ENCODE results near the gene CWC22. TPM values are rescaled to one million over a fixed set of nuclear protein-coding genes. Genes with fewer than 3 reads are reported as not detected.
"Not testable (repeated sequence)": the region's sequence is repeated elsewhere in the genome, so short reads cannot be mapped to it uniquely, and the experiment has no call there.

Gene CWC22
- total RNA-seq, 1 experiment from 2014 or later = 28.4 TPM

- ChIA-PET CTCF (no interaction called here), POLR2A (no interaction called here)
- TF ChIP-seq NFE2L1 (CRISPR knock-in tag; IDR thresholded peaks at IDR 0.05) = no peak
- no peak for TF ChIP-seq FOXK1 (CRISPR knock-in tag; IDR thresholded peaks at IDR 0.05)
- no peak for TF ChIP-seq ATF1 (CRISPR knock-in tag; IDR thresholded peaks at IDR 0.05)
- no peak for TF ChIP-seq AFF4 (CRISPR knock-in tag; IDR thresholded peaks at IDR 0.05; ENCODE audit: borderline replicate concordance)
- no peak for TF ChIP-seq KAT7 (CRISPR knock-in tag; IDR thresholded peaks at IDR 0.05; ENCODE audit: borderline replicate concordance)
- TF ChIP-seq FOXJ3 (CRISPR knock-in tag; IDR thresholded peaks at IDR 0.05; ENCODE audit: borderline replicate concordance) = no peak
- Mint-ChIP-seq H3K4me3 (no peak overlapping the region), H3K27me3 (ENCODE audit: low read depth) (no peaks in the 10 kb centered on the region; the same call in 1 of the 2 replicates), H3K4me1 (peaks cover 11% of the 10 kb centered on the region), H3K9me3 (peaks cover 6% of the 10 kb centered on the region), H3K36me3 (no peaks in the 10 kb centered on the region), H3K27ac (no peak overlapping the region)
- DNase-seq (ENCODE audit: low spot score) (no peak), ATAC-seq (no peak)
These were observed 3.6 kb upstream of the CWC22 start for GRCh38 chr2:180010701-180011100.

GRCh38 chr2:180006231-180006630 lies 866 bp downstream of the CWC22 start:
- H3K36me3 Mint-ChIP-seq = no peaks in the 10 kb centered on the region; the same call in 1 of the 2 replicates
- TF ChIP-seq NFYB (CRISPR knock-in tag; conservative IDR thresholded peaks at IDR 0.05; ENCODE audit: low read depth) = no peak
- TF ChIP-seq MXD4 (CRISPR knock-in tag; IDR thresholded peaks at IDR 0.05; ENCODE audit: borderline replicate concordance) = no peak
- TF ChIP-seq USF1 (CRISPR knock-in tag; IDR thresholded peaks at IDR 0.05) = no peak
- H3K27me3 Mint-ChIP-seq (ENCODE audit: low read depth) = no peaks in the 10 kb centered on the region
- H3K4me1 Mint-ChIP-seq = peaks cover 32% of the 10 kb centered on the region
- ATAC-seq (no peak), DNase-seq (ENCODE audit: low spot score) (no peak)
- ChIA-PET POLR2A (no interaction called here), CTCF (no interaction called here)
- no peaks in the 10 kb centered on the region for H3K9me3 Mint-ChIP-seq
- peak overlapping the region; percentile 91 for H3K4me3 Mint-ChIP-seq
- H3K27ac Mint-ChIP-seq = peak overlapping the region; percentile 99

GRCh38 chr2:180005465-180005864 lies 1.6 kb downstream of the CWC22 start:
- CTCF ChIA-PET; H3K27me3 Mint-ChIP-seq (ENCODE audit: low read depth); H3K9me3 Mint-ChIP-seq; DNase-seq (ENCODE audit: low spot score); ATAC-seq; H3K36me3 Mint-ChIP-seq: not testable (repeated sequence)
- POLR2A ChIA-PET = interaction anchor here (0.6 kb wide), 1 partner anchor 78 kb away, joined by 4 read pairs; no protein-coding TSS in a partner anchor
- Mint-ChIP-seq H3K4me3 (peak overlapping the region; percentile 91), H3K4me1 (peaks cover 38% of the 10 kb centered on the region), H3K27ac (peak overlapping the region; percentile 81)

- CTCF ChIA-PET = no interaction called here
- H3K9me3 Mint-ChIP-seq = no peaks in the 10 kb centered on the region
- H3K4me3 Mint-ChIP-seq = peak overlapping the region; percentile 91
- peaks cover 40% of the 10 kb centered on the region for H3K4me1 Mint-ChIP-seq
- 0 out of 2 replicates have a peak overlapping the region, but pooled peaks have one; percentile 17 for H3K27ac Mint-ChIP-seq
- H3K27me3 Mint-ChIP-seq (ENCODE audit: low read depth) = no peaks in the 10 kb centered on the region
- ATAC-seq (no peak), DNase-seq (ENCODE audit: low spot score) (no peak)
- TF ChIP-seq SMAD3 (CRISPR knock-in tag; IDR thresholded peaks at IDR 0.05; ENCODE audit: borderline replicate concordance) = no peak
- no peak for TF ChIP-seq CTCF (IDR thresholded peaks at IDR 0.05)
- TF ChIP-seq ERG (CRISPR knock-in tag; IDR thresholded peaks at IDR 0.05) = no peak
- no peak for TF ChIP-seq NFATC4 (CRISPR knock-in tag; IDR thresholded peaks at IDR 0.05)
- TF ChIP-seq ZMAT4 (CRISPR knock-in tag; IDR thresholded peaks at IDR 0.05) = no peak
- POLR2A ChIA-PET = interaction anchor here (0.6 kb wide), 1 partner anchor 79 kb away, joined by 4 read pairs; no protein-coding TSS in a partner anchor
- no peaks in the 10 kb centered on the region; the same call in 1 of the 2 replicates for H3K36me3 Mint-ChIP-seq
These were observed 2.4 kb downstream of the CWC22 start for GRCh38 chr2:180004731-180005130.

Data from WTC11 (cell line).